K562 (cell line): ENCODE data around the gene ZMAT2. TPM values are rescaled to one million over a fixed set of nuclear protein-coding genes. Genes with fewer than 3 reads are reported as not detected.

Experiments used
- CC2D1A ChIP-seq: fragments of 450-650 bp; IDR thresholded peaks from 2 replicates; pipeline ENCODE4 v1.6.1; 2017; ENCODE audit warnings: mild to moderate bottlenecking
- CEBPG ChIP-seq, 3 experiments: fragments of 200-800 bp in 1 of 3; sonication (Bioruptor generic) in 1 of 3; sonication (generic) in 1 of 3; formaldehyde crosslinking in 1 of 3; IDR thresholded peaks in 2 of 3; conservative IDR thresholded peaks in 1 of 3; 2 replicates each; pipeline versions ENCODE4 v1.6.1 to v1.8.0; 2016 to 2022; ENCODE audit warnings: missing compliant biosample characterization in 2 of 3, missing genetic modification characterization in 2 of 3, mild to moderate bottlenecking in 1 of 3, missing genetic modification reagents in 1 of 3
- DPF2 ChIP-seq: fragments of 450-650 bp; IDR thresholded peaks from 2 replicates; pipeline ENCODE4 v1.6.1; 2016
- EGR1 ChIP-seq: fragments of 450-650 bp; conservative IDR thresholded peaks from 2 replicates; pipeline ENCODE4 v1.6.1; 2017; ENCODE audit warnings: mild to moderate bottlenecking
- FOXJ3 ChIP-seq: sonication (generic); formaldehyde crosslinking; IDR thresholded peaks from 2 replicates; pipeline ENCODE4 v1.4.0; 2020; ENCODE audit warnings: mild to moderate bottlenecking, missing genetic modification reagents
- NFATC3 ChIP-seq: fragments of 450-650 bp; IDR thresholded peaks from 2 replicates; pipeline ENCODE4 v1.6.1; 2017; ENCODE audit warnings: mild to moderate bottlenecking
- PHB2 ChIP-seq: fragments of 450-650 bp; IDR thresholded peaks from 2 replicates; pipeline ENCODE4 v1.6.1; 2017; ENCODE audit warnings: low read depth
- SNRNP70 ChIP-seq: fragments of 200-400 bp; formaldehyde crosslinking; optimal IDR thresholded peaks from 2 replicates; pipeline ENCODE3; 2017; ENCODE audit warnings: low read depth, low read length
- ZBTB7A ChIP-seq: IDR thresholded peaks from 2 replicates; pipeline ENCODE4 v1.6.1; 2011; ENCODE audit warnings: low read depth, mild to moderate bottlenecking, low read length, moderate library complexity, borderline replicate concordance; ENCODE audit not compliant: control insufficient read depth
- polyA plus RNA-seq, 8 experiments: library from polyadenylated mRNA; depleted of rRNA in 4 of 8; stranded (reverse) in 5 of 8; unstranded in 3 of 8; fragments of >200 nt; fragmentation: Nextera tagmentation in 2 of 8; fragmentation: Illumina TruSeq in 1 of 8; extraction: Ambion mirVana in 2 of 8; extraction: Trizol in 1 of 8; gene quantifications; 2 replicates each; pipeline versions ENCODE4 v1.2.1 to v1.2.3, GENCODE V29; 2011 to 2014; ENCODE audit warnings: inconsistent platforms in 1 of 8, missing spikeins in 1 of 8
- total RNA-seq, 7 experiments: library from RNA; depleted of rRNA in 6 of 7; stranded (reverse); fragments of >200 nt in 6 of 7; fragmentation: Illumina TruSeq in 2 of 7; extraction: Trizol in 2 of 7; gene quantifications; 2 replicates each; pipeline versions ENCODE4 v1.2.1 to v1.2.3, GENCODE V29; 2011 to 2021; ENCODE audit warnings: low replicate concordance in 1 of 7
- TF ChIP-seq, protein P1 (sequence below): fragments of 250-450 bp; sonication (Bioruptor Pico); IDR thresholded peaks from 2 replicates; pipeline ENCODE4 v1.5.1; 2021; ENCODE audit warnings: mild to moderate bottlenecking
- TF ChIP-seq, protein P2 (sequence below): fragments of 450-650 bp; formaldehyde crosslinking; conservative IDR thresholded peaks from 2 replicates; pipeline ENCODE4 v1.4.0; 2022; ENCODE audit warnings: mild to moderate bottlenecking, missing genetic modification characterization
- TF ChIP-seq, protein P3 (sequence below): IDR thresholded peaks from 2 replicates; pipeline ENCODE4 v1.6.1; 2012; ENCODE audit warnings: low read depth, low read length, improper control_type of control experiment, borderline replicate concordance
- TF ChIP-seq, protein P4 (sequence below): fragments of 150-350 bp; IDR thresholded peaks from 2 replicates; pipeline ENCODE4 v1.6.1; 2014; ENCODE audit warnings: low read depth, mild to moderate bottlenecking, low read length, borderline replicate concordance
- TF ChIP-seq, protein P5 (sequence below), 3 experiments: fragments of 200-800 bp in 1 of 3; fragments of 250-450 bp in 1 of 3; fragments of 450-650 bp in 1 of 3; sonication (Bioruptor Pico) in 1 of 3; sonication (Bioruptor generic) in 1 of 3; formaldehyde crosslinking in 1 of 3; IDR thresholded peaks; 2 replicates each; pipeline versions ENCODE4 v1.6.1 to v1.8.0; 2016 to 2022; ENCODE audit warnings: mild to moderate bottlenecking in 2 of 3, missing genetic modification characterization in 2 of 3, missing compliant biosample characterization in 1 of 3, moderate library complexity in 1 of 3

The ZMAT2 gene
- total and polyA plus RNA-seq, 9 of the 15 experiments (the other 6 are each of a cell fraction or from before 2014, with no cell fraction given) = 44.2 to 101 (median 69.2) TPM

DNA sequence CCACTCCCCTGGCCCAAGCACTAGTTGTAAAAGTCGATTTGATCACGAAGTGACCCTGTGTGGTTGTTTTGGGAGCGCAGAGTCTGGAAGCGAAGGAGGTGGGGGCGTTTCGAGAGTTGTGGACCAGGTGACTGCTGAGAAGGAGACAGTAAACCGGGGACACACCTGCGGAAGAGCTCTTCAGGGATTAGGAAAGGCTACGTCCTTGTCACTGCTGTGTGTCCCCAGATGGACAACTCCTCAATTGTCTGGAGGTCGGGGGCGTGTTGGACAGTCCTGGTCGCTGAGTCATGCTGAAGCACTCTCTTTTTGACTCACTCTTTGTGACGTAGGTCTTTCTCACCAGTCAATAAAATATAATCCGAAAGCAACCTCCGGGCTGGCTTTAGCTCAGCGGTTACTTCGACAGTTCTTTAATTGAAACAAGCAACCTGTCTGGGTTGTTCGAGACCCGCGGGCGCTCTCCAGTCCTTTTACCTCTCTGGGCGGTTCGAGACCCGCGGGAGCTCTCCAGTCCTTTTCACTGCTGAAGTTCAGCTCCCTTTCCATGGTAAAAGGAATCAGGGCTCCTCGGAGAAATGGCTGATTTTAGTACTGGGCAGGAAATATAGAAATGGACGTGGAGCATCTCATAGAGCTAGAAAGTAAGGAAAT is 10.8 kb downstream of the ZMAT2 start (continued):
- TF ChIP-seq, protein P1, sequence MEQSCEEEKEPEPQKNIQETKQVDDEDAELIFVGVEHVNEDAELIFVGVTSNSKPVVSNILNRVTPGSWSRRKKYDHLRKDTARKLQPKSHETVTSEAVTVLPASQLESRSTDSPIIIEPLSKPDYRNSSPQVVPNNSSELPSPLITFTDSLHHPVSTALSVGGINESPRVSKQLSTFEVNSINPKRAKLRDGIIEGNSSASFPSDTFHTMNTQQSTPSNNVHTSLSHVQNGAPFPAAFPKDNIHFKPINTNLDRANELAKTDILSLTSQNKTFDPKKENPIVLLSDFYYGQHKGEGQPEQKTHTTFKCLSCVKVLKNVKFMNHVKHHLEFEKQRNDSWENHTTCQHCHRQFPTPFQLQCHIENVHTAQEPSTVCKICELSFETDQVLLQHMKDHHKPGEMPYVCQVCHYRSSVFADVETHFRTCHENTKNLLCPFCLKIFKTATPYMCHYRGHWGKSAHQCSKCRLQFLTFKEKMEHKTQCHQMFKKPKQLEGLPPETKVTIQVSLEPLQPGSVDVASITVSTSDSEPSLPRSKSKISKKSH (CRISPR knock-in tag) = no peak
- TF ChIP-seq, protein P2, sequence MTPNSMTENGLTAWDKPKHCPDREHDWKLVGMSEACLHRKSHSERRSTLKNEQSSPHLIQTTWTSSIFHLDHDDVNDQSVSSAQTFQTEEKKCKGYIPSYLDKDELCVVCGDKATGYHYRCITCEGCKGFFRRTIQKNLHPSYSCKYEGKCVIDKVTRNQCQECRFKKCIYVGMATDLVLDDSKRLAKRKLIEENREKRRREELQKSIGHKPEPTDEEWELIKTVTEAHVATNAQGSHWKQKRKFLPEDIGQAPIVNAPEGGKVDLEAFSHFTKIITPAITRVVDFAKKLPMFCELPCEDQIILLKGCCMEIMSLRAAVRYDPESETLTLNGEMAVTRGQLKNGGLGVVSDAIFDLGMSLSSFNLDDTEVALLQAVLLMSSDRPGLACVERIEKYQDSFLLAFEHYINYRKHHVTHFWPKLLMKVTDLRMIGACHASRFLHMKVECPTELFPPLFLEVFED = no peak
- TF ChIP-seq DPF2 (peak; percentile 89), CC2D1A (no peak), EGR1 (peak; percentile 93), NFATC3 (peak; percentile 54; the same call in 1 of the 2 replicates), ZBTB7A (peak; percentile 68; the same call in 1 of the 2 replicates), SNRNP70 (no peak), FOXJ3 (CRISPR knock-in tag) (no peak), CEBPG (CRISPR knock-in tag; IDR thresholded peaks at IDR 0.05) (no peak), CEBPG (tag; conservative IDR thresholded peaks at IDR 0.05 in 1 of 2, IDR thresholded peaks at IDR 0.05 in 1 of 2) (no peak), PHB2 (no peak)
- TF ChIP-seq, protein P3, sequence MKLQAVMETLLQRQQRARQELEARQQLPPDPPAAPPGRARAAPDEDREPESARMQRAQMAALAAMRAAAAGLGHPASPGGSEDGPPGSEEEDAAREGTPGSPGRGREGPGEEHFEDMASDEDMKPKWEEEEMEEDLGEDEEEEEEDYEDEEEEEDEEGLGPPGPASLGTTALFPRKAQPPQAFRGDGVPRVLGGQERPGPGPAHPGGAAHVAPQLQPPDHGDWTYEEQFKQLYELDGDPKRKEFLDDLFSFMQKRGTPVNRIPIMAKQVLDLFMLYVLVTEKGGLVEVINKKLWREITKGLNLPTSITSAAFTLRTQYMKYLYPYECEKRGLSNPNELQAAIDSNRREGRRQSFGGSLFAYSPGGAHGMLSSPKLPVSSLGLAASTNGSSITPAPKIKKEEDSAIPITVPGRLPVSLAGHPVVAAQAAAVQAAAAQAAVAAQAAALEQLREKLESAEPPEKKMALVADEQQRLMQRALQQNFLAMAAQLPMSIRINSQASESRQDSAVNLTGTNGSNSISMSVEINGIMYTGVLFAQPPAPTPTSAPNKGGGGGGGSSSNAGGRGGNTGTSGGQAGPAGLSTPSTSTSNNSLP = no peak
- TF ChIP-seq, protein P4, sequence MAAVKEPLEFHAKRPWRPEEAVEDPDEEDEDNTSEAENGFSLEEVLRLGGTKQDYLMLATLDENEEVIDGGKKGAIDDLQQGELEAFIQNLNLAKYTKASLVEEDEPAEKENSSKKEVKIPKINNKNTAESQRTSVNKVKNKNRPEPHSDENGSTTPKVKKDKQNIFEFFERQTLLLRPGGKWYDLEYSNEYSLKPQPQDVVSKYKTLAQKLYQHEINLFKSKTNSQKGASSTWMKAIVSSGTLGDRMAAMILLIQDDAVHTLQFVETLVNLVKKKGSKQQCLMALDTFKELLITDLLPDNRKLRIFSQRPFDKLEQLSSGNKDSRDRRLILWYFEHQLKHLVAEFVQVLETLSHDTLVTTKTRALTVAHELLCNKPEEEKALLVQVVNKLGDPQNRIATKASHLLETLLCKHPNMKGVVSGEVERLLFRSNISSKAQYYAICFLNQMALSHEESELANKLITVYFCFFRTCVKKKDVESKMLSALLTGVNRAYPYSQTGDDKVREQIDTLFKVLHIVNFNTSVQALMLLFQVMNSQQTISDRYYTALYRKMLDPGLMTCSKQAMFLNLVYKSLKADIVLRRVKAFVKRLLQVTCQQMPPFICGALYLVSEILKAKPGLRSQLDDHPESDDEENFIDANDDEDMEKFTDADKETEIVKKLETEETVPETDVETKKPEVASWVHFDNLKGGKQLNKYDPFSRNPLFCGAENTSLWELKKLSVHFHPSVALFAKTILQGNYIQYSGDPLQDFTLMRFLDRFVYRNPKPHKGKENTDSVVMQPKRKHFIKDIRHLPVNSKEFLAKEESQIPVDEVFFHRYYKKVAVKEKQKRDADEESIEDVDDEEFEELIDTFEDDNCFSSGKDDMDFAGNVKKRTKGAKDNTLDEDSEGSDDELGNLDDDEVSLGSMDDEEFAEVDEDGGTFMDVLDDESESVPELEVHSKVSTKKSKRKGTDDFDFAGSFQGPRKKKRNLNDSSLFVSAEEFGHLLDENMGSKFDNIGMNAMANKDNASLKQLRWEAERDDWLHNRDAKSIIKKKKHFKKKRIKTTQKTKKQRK = 0 out of 2 replicates have a peak, but pooled peaks have one; percentile 15
- TF ChIP-seq, protein P5, sequence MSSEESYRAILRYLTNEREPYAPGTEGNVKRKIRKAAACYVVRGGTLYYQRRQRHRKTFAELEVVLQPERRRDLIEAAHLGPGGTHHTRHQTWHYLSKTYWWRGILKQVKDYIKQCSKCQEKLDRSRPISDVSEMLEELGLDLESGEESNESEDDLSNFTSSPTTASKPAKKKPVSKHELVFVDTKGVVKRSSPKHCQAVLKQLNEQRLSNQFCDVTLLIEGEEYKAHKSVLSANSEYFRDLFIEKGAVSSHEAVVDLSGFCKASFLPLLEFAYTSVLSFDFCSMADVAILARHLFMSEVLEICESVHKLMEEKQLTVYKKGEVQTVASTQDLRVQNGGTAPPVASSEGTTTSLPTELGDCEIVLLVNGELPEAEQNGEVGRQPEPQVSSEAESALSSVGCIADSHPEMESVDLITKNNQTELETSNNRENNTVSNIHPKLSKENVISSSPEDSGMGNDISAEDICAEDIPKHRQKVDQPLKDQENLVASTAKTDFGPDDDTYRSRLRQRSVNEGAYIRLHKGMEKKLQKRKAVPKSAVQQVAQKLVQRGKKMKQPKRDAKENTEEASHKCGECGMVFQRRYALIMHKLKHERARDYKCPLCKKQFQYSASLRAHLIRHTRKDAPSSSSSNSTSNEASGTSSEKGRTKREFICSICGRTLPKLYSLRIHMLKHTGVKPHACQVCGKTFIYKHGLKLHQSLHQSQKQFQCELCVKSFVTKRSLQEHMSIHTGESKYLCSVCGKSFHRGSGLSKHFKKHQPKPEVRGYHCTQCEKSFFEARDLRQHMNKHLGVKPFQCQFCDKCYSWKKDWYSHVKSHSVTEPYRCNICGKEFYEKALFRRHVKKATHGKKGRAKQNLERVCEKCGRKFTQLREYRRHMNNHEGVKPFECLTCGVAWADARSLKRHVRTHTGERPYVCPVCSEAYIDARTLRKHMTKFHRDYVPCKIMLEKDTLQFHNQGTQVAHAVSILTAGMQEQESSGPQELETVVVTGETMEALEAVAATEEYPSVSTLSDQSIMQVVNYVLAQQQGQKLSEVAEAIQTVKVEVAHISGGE (CRISPR knock-in tag; IDR thresholded peaks at IDR 0.05) = peak in 1 of 3 experiments; percentile 72; a peak in 2 of 6 replicates
